ENCODE results near the gene TMEM253.

The TMEM253 gene

DNA sequence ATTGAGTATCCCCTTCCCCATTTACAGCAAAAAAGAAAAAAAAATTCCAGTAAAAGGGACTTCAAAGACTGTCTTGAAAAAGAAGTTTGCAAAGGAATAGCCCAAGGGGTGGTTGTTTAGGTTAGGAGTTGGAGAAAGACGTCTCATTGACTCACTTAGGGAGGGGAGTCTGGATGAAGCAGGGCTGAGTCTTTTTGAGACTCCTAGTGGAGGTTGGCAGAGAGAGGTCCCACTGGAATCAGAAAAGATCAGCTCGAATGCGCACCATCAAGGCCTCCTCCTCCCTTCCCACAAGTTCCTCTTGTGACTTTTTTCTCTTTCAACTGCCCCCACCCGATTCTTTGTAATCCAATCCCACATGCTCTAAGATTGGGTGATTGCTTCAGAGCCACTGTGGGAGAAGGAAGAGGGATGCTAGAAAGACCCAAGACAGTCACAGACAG is 28.8 kb upstream of the TMEM253 start:
- Histone ChIP-seq H3K9me3 (ENCODE audit: control insufficient read depth, insufficient read depth, low read length) (no peaks in the 10 kb centered on the region), H3K4me1 (ENCODE audit: control insufficient read depth, insufficient read depth, low read length) (peaks cover 4% of the 10 kb centered on the region; the same call in 1 of the 2 replicates), H3K27me3 (ENCODE audit: control insufficient read depth, insufficient read depth, low read length) (no peaks in the 10 kb centered on the region; the same call in 1 of the 2 replicates), H3K27ac (ENCODE audit: low read length) (no peak overlapping the region), H3K4me3 (ENCODE audit: low read length) (no peak overlapping the region), H3K36me3 (ENCODE audit: control insufficient read depth, insufficient read depth, low read length) (peaks cover 17% of the 10 kb centered on the region)
- WGBS (ENCODE audit: insufficient coverage, insufficient read length) = no CpG with 5 or more reads among the region's 4 CpGs
- DNase-seq (ENCODE audit: low read depth, low spot score) = no peak

DNA sequence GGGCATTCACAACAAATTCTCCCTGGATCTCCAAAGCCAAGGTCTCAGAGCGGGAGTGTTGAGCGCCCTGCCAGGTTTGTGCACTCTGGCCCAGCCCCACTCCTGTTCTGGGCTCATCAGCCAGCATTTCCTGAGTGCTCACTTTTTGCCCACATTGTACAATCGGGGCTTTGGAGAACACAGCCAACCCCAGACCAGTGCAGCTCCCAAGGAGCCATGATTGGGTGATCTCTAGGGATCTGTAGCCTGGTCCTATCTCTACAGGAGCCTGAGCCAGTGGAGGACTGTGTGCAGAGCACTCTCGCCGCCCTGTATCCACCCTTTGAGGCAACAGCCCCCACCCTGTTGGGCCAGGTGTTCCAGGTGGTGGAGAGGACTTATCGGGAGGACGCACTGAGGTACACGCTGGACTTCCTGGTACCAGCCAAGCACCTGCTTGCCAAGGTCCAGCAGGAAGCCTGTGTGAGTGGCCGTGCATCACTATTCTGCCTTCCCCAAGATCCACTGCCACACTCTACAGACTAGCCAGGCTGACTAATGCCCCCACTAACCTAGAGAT is 28.0 kb upstream of the TMEM253 start:
- Histone ChIP-seq H3K4me1 (ENCODE audit: control insufficient read depth, insufficient read depth, low read length) (peaks cover 4% of the 10 kb centered on the region; the same call in 1 of the 2 replicates), H3K4me3 (ENCODE audit: low read length) (no peak overlapping the region), H3K27ac (ENCODE audit: low read length) (no peak overlapping the region), H3K9me3 (ENCODE audit: control insufficient read depth, insufficient read depth, low read length) (no peaks in the 10 kb centered on the region), H3K27me3 (ENCODE audit: control insufficient read depth, insufficient read depth, low read length) (no peaks in the 10 kb centered on the region; the same call in 1 of the 2 replicates), H3K36me3 (ENCODE audit: control insufficient read depth, insufficient read depth, low read length) (peaks cover 17% of the 10 kb centered on the region)
- DNase-seq (ENCODE audit: low read depth, low spot score) = no peak
- no CpG with 5 or more reads among the region's 9 CpGs for WGBS (ENCODE audit: insufficient coverage, insufficient read length)

DNA sequence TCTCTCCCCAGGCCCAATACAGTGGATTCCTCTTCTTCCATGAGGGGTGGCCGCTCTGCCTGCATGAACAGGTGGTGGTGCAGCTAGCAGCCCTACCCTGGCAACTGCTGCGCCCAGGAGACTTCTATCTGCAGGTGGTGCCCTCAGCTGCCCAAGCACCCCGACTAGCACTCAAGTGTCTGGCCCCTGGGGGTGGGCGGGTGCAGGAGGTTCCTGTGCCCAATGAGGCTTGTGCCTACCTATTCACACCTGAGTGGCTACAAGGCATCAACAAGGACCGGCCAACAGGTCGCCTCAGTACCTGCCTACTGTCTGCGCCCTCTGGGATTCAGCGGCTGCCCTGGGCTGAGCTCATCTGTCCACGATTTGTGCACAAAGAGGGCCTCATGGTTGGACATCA is 26.9 kb upstream of the TMEM253 start:
- H3K27ac ChIP-seq (ENCODE audit: low read length) = no peak overlapping the region
- WGBS (ENCODE audit: insufficient coverage, insufficient read length) = no CpG with 5 or more reads among the region's 9 CpGs
- DNase-seq (ENCODE audit: low read depth, low spot score) = no peak
- H3K27me3 ChIP-seq (ENCODE audit: control insufficient read depth, insufficient read depth, low read length) = no peaks in the 10 kb centered on the region
- H3K4me1 ChIP-seq (ENCODE audit: control insufficient read depth, insufficient read depth, low read length) = peaks cover 4% of the 10 kb centered on the region; the same call in 1 of the 2 replicates
- H3K9me3 ChIP-seq (ENCODE audit: control insufficient read depth, insufficient read depth, low read length) = no peaks in the 10 kb centered on the region
- peaks cover 26% of the 10 kb centered on the region for H3K36me3 ChIP-seq (ENCODE audit: control insufficient read depth, insufficient read depth, low read length)
- no peak overlapping the region for H3K4me3 ChIP-seq (ENCODE audit: low read length)

DNA sequence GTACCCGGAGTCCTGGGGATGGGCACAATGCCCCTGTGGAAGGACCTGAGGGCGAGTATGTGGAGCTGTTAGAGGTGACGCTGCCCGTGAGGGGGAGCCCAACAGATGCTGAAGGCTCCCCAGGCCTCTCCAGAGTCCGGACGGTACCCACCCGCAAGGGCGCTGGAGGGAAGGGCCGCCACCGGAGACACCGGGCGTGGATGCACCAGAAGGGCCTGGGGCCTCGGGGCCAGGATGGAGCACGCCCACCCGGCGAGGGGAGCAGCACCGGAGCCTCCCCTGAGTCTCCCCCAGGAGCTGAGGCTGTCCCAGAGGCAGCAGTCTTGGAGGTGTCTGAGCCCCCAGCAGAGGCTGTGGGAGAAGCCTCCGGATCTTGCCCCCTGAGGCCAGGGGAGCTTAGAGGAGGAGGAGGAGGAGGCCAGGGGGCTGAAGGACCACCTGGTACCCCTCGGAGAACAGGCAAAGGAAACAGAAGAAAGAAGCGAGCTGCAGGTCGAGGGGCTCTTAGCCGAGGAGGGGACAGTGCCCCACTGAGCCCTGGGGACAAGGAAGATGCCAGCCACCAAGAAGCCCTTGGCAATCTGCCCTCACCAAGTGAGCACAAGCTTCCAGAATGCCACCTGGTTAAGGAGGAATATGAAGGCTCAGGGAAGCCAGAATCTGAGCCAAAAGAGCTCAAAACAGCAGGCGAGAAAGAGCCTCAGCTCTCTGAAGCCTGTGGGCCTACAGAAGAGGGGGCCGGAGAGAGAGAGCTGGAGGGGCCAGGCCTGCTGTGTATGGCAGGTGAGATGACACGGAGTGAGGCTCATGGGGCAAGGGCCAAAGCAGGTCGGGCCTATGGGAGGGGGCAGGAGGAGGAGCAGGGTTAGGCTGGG is 26.2 kb upstream of the TMEM253 start:
- H3K27ac ChIP-seq (ENCODE audit: low read length) = no peak overlapping the region
- no peaks in the 10 kb centered on the region for H3K9me3 ChIP-seq (ENCODE audit: control insufficient read depth, insufficient read depth, low read length)
- H3K4me3 ChIP-seq (ENCODE audit: low read length) = no peak overlapping the region
- DNase-seq (ENCODE audit: low read depth, low spot score) = no peak
- WGBS (ENCODE audit: insufficient coverage, insufficient read length) = no CpG with 5 or more reads among the region's 26 CpGs
- no peaks in the 10 kb centered on the region for H3K27me3 ChIP-seq (ENCODE audit: control insufficient read depth, insufficient read depth, low read length)
- H3K4me1 ChIP-seq (ENCODE audit: control insufficient read depth, insufficient read depth, low read length) = peaks cover 4% of the 10 kb centered on the region; the same call in 1 of the 2 replicates
- H3K36me3 ChIP-seq (ENCODE audit: control insufficient read depth, insufficient read depth, low read length) = peaks cover 27% of the 10 kb centered on the region

DNA sequence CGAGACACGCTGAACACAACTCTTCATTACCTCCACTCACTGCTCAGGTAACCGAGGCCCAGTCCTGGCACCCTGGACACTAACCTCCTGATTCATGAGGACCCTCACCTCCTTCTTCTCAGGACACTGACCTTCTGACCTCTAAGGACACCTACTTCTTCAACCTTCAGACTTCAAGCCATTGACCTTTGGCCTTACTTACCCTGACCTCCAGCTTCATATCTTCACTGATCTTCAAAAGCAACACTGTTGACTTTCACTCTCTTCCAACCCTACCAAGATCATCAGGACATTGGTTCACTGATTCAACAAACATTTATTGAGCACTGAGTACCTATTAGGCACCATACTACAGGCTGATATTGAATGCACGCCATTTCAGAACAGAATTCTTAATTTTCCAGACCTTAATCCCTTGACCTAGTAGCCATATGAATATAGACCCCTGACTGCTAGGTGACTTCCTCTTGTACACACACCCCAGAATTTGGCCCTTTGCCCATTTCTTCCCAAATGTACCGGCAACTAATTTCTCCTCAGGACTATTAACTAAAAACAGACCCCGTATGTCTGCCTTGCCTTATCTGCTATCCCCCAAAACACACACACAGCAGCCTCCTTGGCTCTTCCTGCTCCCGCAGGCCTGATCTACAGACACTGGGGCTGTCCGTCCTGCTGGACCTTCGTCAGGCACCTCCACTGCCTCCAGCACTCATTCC is 25.0 kb upstream of the TMEM253 start:
- Histone ChIP-seq H3K27ac (ENCODE audit: low read length) (no peak overlapping the region), H3K4me3 (ENCODE audit: low read length) (no peak overlapping the region), H3K9me3 (ENCODE audit: control insufficient read depth, insufficient read depth, low read length) (no peaks in the 10 kb centered on the region), H3K36me3 (ENCODE audit: control insufficient read depth, insufficient read depth, low read length) (peaks cover 32% of the 10 kb centered on the region), H3K4me1 (ENCODE audit: control insufficient read depth, insufficient read depth, low read length) (peaks cover 4% of the 10 kb centered on the region; the same call in 1 of the 2 replicates), H3K27me3 (ENCODE audit: control insufficient read depth, insufficient read depth, low read length) (no peaks in the 10 kb centered on the region)
- no CpG with 5 or more reads among the region's 9 CpGs for whole genome bisulfite sequencing (ENCODE audit: insufficient coverage, insufficient read length)
- no peak for DNase-seq (ENCODE audit: low read depth, low spot score)

DNA sequence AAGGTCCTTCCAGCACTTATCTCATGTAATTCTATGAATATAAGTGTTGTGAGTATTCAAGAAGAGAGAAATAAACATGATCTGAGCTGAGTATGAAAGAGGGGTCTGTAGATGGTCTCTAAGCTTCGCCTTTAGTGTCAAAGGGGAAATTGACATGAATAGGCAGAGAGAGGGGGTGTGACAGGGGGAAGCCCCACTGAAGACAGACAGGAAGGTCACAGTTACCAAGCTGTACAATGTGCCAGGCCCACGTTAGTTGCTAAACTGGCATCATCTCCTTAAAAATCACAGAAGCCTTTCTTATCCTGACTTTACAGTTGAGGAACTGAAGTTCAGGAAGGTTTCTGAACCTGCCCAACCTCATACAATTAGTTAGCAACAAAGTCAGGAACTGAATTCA is 23.2 kb upstream of the TMEM253 start:
- DNase-seq (ENCODE audit: low read depth, low spot score) = no peak

DNA sequence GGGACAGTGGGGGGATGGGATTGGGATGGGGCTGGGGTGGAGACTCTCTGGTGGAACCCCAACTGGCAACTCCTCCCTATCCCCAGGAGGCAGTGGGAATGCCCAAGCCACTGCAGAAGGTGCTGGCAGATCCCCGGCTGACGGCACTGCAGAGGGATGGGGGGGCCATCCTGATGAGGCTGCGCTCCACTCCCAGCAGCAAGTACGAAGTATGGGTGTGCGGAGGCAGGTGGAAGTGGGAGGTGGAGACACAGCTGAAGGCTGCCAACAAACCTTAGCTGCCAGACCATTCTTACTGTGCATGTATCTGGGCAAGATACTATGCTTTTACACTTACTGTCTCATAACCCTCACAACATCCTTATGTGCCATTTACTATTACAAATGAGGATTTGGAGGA is 22.6 kb upstream of the TMEM253 start:
- Histone ChIP-seq H3K9me3 (ENCODE audit: control insufficient read depth, insufficient read depth, low read length) (no peaks in the 10 kb centered on the region), H3K36me3 (ENCODE audit: control insufficient read depth, insufficient read depth, low read length) (peaks cover 46% of the 10 kb centered on the region), H3K27ac (ENCODE audit: low read length) (no peak overlapping the region), H3K4me1 (ENCODE audit: control insufficient read depth, insufficient read depth, low read length) (no peaks in the 10 kb centered on the region), H3K27me3 (ENCODE audit: control insufficient read depth, insufficient read depth, low read length) (no peaks in the 10 kb centered on the region), H3K4me3 (ENCODE audit: low read length) (no peak overlapping the region)
- no CpG with 5 or more reads among the region's 5 CpGs for WGBS (ENCODE audit: insufficient coverage, insufficient read length)
- no peak for DNase-seq (ENCODE audit: low read depth, low spot score)

More for the DNA sequence above, 23.2 kb upstream of the TMEM253 start:
- no peaks in the 10 kb centered on the region for H3K27me3 ChIP-seq (ENCODE audit: control insufficient read depth, insufficient read depth, low read length)
- no peaks in the 10 kb centered on the region for H3K4me1 ChIP-seq (ENCODE audit: control insufficient read depth, insufficient read depth, low read length)
- no peaks in the 10 kb centered on the region for H3K9me3 ChIP-seq (ENCODE audit: control insufficient read depth, insufficient read depth, low read length)
- no peak overlapping the region for H3K4me3 ChIP-seq (ENCODE audit: low read length)
- peaks cover 48% of the 10 kb centered on the region for H3K36me3 ChIP-seq (ENCODE audit: control insufficient read depth, insufficient read depth, low read length)
- no peak overlapping the region for H3K27ac ChIP-seq (ENCODE audit: low read length)
- WGBS (ENCODE audit: insufficient coverage, insufficient read length) = no CpG with 5 or more reads among the region's 2 CpGs

DNA sequence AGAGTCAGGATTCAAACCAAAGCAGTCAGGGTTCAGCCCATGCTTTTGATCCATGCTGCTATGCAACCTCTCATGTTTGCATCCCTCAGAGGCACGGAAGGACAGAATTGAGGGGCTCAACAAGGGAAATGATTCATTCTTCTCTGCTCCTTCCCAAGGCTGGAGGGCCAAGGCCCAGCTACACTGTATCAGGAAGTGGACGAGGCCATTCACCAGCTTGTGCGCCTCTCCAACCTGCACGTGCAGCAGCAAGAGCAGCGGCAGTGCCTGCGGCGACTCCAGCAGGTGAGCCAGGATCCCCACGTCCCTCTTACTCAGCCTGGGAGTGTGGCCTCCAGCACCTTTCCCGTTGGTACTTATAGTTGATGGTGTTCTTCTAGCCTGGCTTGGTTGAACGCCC is 22.1 kb upstream of the TMEM253 start:
- WGBS (ENCODE audit: insufficient coverage, insufficient read length) = no CpG with 5 or more reads among the region's 10 CpGs
- Histone ChIP-seq H3K27me3 (ENCODE audit: control insufficient read depth, insufficient read depth, low read length) (no peaks in the 10 kb centered on the region), H3K36me3 (ENCODE audit: control insufficient read depth, insufficient read depth, low read length) (peaks cover 46% of the 10 kb centered on the region), H3K4me1 (ENCODE audit: control insufficient read depth, insufficient read depth, low read length) (no peaks in the 10 kb centered on the region), H3K9me3 (ENCODE audit: control insufficient read depth, insufficient read depth, low read length) (no peaks in the 10 kb centered on the region), H3K4me3 (ENCODE audit: low read length) (no peak overlapping the region), H3K27ac (ENCODE audit: low read length) (no peak overlapping the region)
- DNase-seq (ENCODE audit: low read depth, low spot score) = no peak

DNA sequence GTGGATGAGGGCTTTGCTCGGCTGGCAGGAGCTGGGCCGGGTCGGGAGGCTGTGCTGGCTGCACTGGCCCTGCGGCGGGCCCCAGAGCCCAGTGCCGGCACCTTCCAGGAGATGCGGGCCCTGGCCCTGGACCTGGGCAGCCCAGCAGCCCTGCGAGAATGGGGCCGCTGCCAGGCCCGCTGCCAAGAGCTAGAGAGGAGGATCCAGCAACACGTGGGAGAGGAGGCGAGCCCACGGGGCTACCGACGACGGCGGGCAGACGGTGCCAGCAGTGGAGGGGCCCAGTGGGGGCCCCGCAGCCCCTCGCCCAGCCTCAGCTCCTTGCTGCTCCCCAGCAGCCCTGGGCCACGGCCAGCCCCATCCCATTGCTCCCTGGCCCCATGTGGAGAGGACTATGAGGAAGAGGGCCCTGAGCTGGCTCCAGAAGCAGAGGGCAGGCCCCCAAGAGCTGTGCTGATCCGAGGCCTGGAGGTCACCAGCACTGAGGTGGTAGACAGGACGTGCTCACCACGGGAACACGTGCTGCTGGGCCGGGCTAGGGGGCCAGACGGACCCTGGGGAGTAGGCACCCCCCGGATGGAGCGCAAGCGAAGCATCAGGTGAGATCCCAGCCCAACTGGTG is 19.2 kb upstream of the TMEM253 start:
- no peak overlapping the region for H3K4me3 ChIP-seq (ENCODE audit: low read length)
- H3K9me3 ChIP-seq (ENCODE audit: control insufficient read depth, insufficient read depth, low read length) = no peaks in the 10 kb centered on the region
- no peak for DNase-seq (ENCODE audit: low read depth, low spot score)
- no peaks in the 10 kb centered on the region for H3K27me3 ChIP-seq (ENCODE audit: control insufficient read depth, insufficient read depth, low read length)
- peaks cover 39% of the 10 kb centered on the region for H3K36me3 ChIP-seq (ENCODE audit: control insufficient read depth, insufficient read depth, low read length)
- H3K4me1 ChIP-seq (ENCODE audit: control insufficient read depth, insufficient read depth, low read length) = no peaks in the 10 kb centered on the region
- no CpG with 5 or more reads among the region's 30 CpGs for WGBS (ENCODE audit: insufficient coverage, insufficient read length)
- no peak overlapping the region for H3K27ac ChIP-seq (ENCODE audit: low read length)

All from iPS DF 6.9 (cell line).